Natural killer cell (primary cell): Measurements from ENCODE around the gene TOLLIP. TPM values are rescaled to one million over a fixed set of nuclear protein-coding genes. Genes with fewer than 3 reads are reported as not detected.

ENCODE experiments used
- ATAC-seq, 3 donors: fragments of 150-1000 bp in 2 of 3; fragments of 200-7000 bp in 1 of 3; cut with Tn5 transposase; 1 replicate in 1 of 3; 2 replicates in 2 of 3; pipeline ENCODE4 v1.10.0; 2021; ENCODE audit warnings: mild to moderate bottlenecking in 2 of 3, moderate library complexity in 2 of 3
- DNase-seq, 2 donors: peaks; one replicate each; pipeline versions ENCODE4 v3.0.0 to v3.0.0-alpha.2; 2013 to 2021; ENCODE audit warnings: mixed read lengths in 1 of 2
- H3K27ac ChIP-seq: one replicate; pipeline ENCODE4 v1.5.1; 2013; ENCODE audit warnings: mild to moderate bottlenecking, low read length
- H3K27me3 ChIP-seq: one replicate; pipeline ENCODE4 v1.6.1; 2013; ENCODE audit warnings: low read length; ENCODE audit not compliant: control insufficient read depth, insufficient read depth
- H3K36me3 ChIP-seq: one replicate; pipeline ENCODE4 v1.6.1; 2013; ENCODE audit warnings: low read length; ENCODE audit not compliant: control insufficient read depth, insufficient read depth
- H3K4me1 ChIP-seq: one replicate; pipeline ENCODE4 v1.6.1; 2013; ENCODE audit warnings: low read length; ENCODE audit not compliant: control insufficient read depth, insufficient read depth
- H3K4me3 ChIP-seq: one replicate; pipeline ENCODE4 v1.5.1; 2013; ENCODE audit warnings: low read length
- H3K9me3 ChIP-seq: one replicate; pipeline ENCODE4 v1.6.1; 2013; ENCODE audit warnings: low read length; ENCODE audit not compliant: control insufficient read depth, insufficient read depth
- H3K27ac Mint-ChIP-seq, 2 donors: one replicate each; pipeline ENCODE4 v1.8.0; 2022; ENCODE audit warnings: mild to moderate bottlenecking in 2 of 2, mixed read lengths in 2 of 2, moderate library complexity in 1 of 2
- H3K27me3 Mint-ChIP-seq, 2 donors: one replicate each; pipeline ENCODE4 v1.8.0; 2022; ENCODE audit warnings: low read depth in 2 of 2, mixed read lengths in 2 of 2
- H3K36me3 Mint-ChIP-seq: one replicate; pipeline ENCODE4 v1.8.0; 2022; ENCODE audit warnings: mixed read lengths
- H3K4me1 Mint-ChIP-seq, 2 donors: one replicate each; pipeline ENCODE4 v1.8.0; 2022; ENCODE audit warnings: mixed read lengths in 2 of 2
- H3K4me3 Mint-ChIP-seq: one replicate; pipeline ENCODE4 v1.8.0; 2022; ENCODE audit warnings: mild to moderate bottlenecking, moderate library complexity, mixed read lengths
- H3K9me3 Mint-ChIP-seq, 2 donors: one replicate each; pipeline ENCODE4 v1.8.0; 2022; ENCODE audit warnings: mixed read lengths in 2 of 2
- CTCF ChIP-seq: fragments of 200-600 bp; IDR thresholded peaks from one replicate; pipeline ENCODE4 v1.8.0; 2022; ENCODE audit warnings: antibody characterized with exemption
- WGBS: methylation state at CpG from one replicate; pipeline ENCODE4 v1.1.7; 2013; ENCODE audit warnings: missing lambda C conversion rate; ENCODE audit not compliant: insufficient coverage; 5-methylcytosine and 5-hydroxymethylcytosine counted together
- intact Hi-C: fragments of 100-400 bp; cut with micrococcal nuclease; formaldehyde crosslinking; loops from one replicate; pipeline ENCODE4 v1.14.2; 2022
- total RNA-seq, 4 donors: library from RNA; stranded (reverse); fragments of 120-200 nt in 1 of 4; gene quantifications; one replicate each; pipeline versions ENCODE4 v1.2.3 to v1.2.4, GENCODE V29; 2013 to 2022

TOLLIP gene
- total RNA-seq, 3 donors from 2014 or later (not counting 1 experiment from before 2014, with no cell fraction given), result 49.3 to 61.8 (median 54.8) TPM

GRCh38 chr11:1234054-1234720 lies 75.2 kb downstream of the TOLLIP start:
- DNase-seq, result no peak

DNA sequence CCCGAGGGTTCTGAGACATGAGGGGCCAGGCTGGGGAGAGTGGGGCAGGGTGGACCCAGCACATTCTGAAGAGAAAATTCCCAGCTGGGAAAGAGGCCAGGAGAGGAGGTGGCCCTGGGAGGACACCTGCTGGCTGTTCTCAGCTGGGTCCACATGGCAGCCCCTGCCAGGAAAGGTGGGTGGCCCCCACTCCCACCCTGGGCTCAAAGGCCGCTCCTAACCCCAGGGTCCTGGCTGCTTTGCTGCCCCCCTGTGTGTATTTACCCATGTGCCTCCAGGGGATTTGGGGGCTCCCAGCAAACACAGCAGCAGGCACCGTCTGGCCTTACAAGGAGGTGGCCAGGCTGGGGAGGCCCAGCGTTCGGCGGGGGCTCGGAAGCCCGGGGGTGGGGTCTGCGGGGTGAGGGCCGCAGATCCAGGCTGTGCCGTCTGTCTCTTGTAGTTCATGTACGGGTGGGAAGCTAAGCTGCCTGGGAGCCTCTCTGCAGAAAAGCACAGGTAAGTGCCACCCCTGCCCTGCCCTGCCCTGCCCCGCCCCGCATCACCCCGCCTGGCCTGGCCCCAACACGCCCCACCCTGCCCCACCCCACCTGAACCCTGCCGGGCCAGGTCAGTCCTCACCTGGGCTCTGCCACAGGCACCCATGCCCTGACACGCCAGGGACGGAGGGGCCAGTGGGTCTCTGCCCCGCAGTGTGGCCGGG lies 75.9 kb downstream of the TOLLIP start:
- no peaks in the 10 kb centered on the region for H3K36me3 ChIP-seq
- intact Hi-C loops, result no loop called here
- no peak overlapping the region for H3K27ac ChIP-seq
- Mint-ChIP-seq H3K36me3 (no peaks in the 10 kb centered on the region), H3K9me3 (no peaks in the 10 kb centered on the region), H3K4me1 (no peaks in the 10 kb centered on the region), H3K27me3 (no peaks in the 10 kb centered on the region), H3K4me3 (no peak overlapping the region), H3K27ac (no peak overlapping the region)
- H3K4me1 ChIP-seq, result no peaks in the 10 kb centered on the region
- WGBS, result 84% methylated on average over 18 of the region's 21 CpGs
- no peak for TF ChIP-seq CTCF
- no peak for ATAC-seq
- H3K4me3 ChIP-seq, result no peak overlapping the region
- H3K27me3 ChIP-seq, result no peaks in the 10 kb centered on the region
- no peaks in the 10 kb centered on the region for H3K9me3 ChIP-seq
- no peak for DNase-seq

More at GRCh38 chr11:1234054-1234720, 75.2 kb downstream of the TOLLIP start:
- no peak for ATAC-seq
- Mint-ChIP-seq H3K27ac (no peak overlapping the region), H3K4me3 (no peak overlapping the region), H3K9me3 (no peaks in the 10 kb centered on the region), H3K36me3 (no peaks in the 10 kb centered on the region), H3K27me3 (no peaks in the 10 kb centered on the region), H3K4me1 (no peaks in the 10 kb centered on the region)
- intact Hi-C loops, result no loop called here
- 85% methylated on average over 22 of the region's 22 CpGs for WGBS
- Histone ChIP-seq H3K4me3 (no peak overlapping the region), H3K27ac (no peak overlapping the region), H3K36me3 (no peaks in the 10 kb centered on the region), H3K27me3 (no peaks in the 10 kb centered on the region), H3K4me1 (no peaks in the 10 kb centered on the region), H3K9me3 (no peaks in the 10 kb centered on the region)
- TF ChIP-seq CTCF, result no peak

DNA sequence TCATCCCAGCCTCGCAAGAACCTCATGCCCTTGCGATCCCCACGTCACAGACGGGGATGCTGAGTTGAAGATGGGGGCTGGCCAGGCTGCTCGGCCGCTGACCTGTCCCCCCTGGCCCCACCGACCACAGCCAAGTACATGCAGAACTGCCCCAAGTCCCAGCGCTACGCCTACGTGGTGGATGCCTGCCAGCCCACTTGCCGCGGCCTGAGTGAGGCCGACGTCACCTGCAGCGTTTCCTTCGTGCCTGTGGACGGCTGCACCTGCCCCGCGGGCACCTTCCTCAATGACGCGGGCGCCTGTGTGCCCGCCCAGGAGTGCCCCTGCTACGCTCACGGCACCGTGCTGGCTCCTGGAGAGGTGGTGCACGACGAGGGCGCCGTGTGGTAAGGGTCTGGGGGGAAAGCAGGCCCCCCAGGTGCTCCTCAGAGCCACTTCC lies 76.5 kb downstream of the TOLLIP start:
- no peaks in the 10 kb centered on the region for H3K9me3 ChIP-seq
- intact Hi-C loops, result no loop called here
- H3K4me1 ChIP-seq, result no peaks in the 10 kb centered on the region
- H3K36me3 ChIP-seq, result no peaks in the 10 kb centered on the region
- H3K9me3 Mint-ChIP-seq, result no peaks in the 10 kb centered on the region
- no peak for TF ChIP-seq CTCF
- H3K27ac Mint-ChIP-seq, result no peak overlapping the region
- no peaks in the 10 kb centered on the region for H3K36me3 Mint-ChIP-seq
- H3K27ac ChIP-seq, result no peak overlapping the region
- 82% methylated on average over 30 of the region's 30 CpGs for WGBS
- no peaks in the 10 kb centered on the region for H3K27me3 Mint-ChIP-seq
- ATAC-seq (no peak), DNase-seq (no peak)
- H3K4me1 Mint-ChIP-seq, result no peaks in the 10 kb centered on the region
- H3K4me3 ChIP-seq, result no peak overlapping the region
- no peak overlapping the region for H3K4me3 Mint-ChIP-seq
- no peaks in the 10 kb centered on the region for H3K27me3 ChIP-seq
